ENCODE data around the gene PACS1. TPM values are rescaled to one million over a fixed set of nuclear protein-coding genes. Genes with fewer than 3 reads are reported as not detected.

The PACS1 gene
- total RNA-seq, 1 experiment from 2014 or later = 41.1 TPM

- ChIA-PET CTCF (no interaction called here), POLR2A (no interaction called here), RAD21 (ENCODE audit: low non-redundant PET in 1 of 2, low total read pairs in 2 of 2, uncharacterized antibody in 2 of 2, unreplicated experiment in 2 of 2) (no interaction called here)
- H2AFZ ChIP-seq (ENCODE audit: low read depth, low read length, poor library complexity, severe bottlenecking) = no peak overlapping the region
- H3K9ac ChIP-seq (ENCODE audit: low read length) = no peak overlapping the region
- H3K4me3 ChIP-seq (replicated peaks in 1 of 2; ENCODE audit: low read depth in 1 of 2, low read length in 2 of 2) = no peak overlapping the region
- H3K27me3 ChIP-seq (ENCODE audit: insufficient read depth, low read length) = no peaks in the 10 kb centered on the region
- no TSS peak for BruUV-seq (replicated peaks)
- H3K9me2 ChIP-seq (ENCODE audit: insufficient read depth) = no peaks in the 10 kb centered on the region
- H4K20me1 ChIP-seq (ENCODE audit: insufficient read depth) = no peaks in the 10 kb centered on the region
- H3K27ac ChIP-seq (ENCODE audit: low read depth, low read length) = no peak overlapping the region
- TF ChIP-seq ZBTB33 (IDR thresholded peaks at IDR 0.05; ENCODE audit: extremely low read depth, insufficient replicate concordance, low read length) (no peak), MAX (IDR thresholded peaks at IDR 0.05) (no peak), REST (IDR thresholded peaks at IDR 0.05; ENCODE audit: low read depth) (no peak), RAD21 (IDR thresholded peaks at IDR 0.05; ENCODE audit: low read depth) (no peak), CTCF (IDR thresholded peaks at IDR 0.05 in 2 of 3, conservative IDR thresholded peaks at IDR 0.05 in 1 of 3; ENCODE audit: borderline replicate concordance in 1 of 3, insufficient read depth in 1 of 3, low read depth in 2 of 3, low read length in 2 of 3) (no peak), FOSL1 (IDR thresholded peaks at IDR 0.05; ENCODE audit: low read depth) (no peak), YY1 (IDR thresholded peaks at IDR 0.05; ENCODE audit: extremely low read depth, insufficient replicate concordance, low read depth, low read length) (no peak), ZFX (IDR thresholded peaks at IDR 0.05) (no peak), EGR1 (IDR thresholded peaks at IDR 0.05; ENCODE audit: low read depth) (no peak), ELF1 (IDR thresholded peaks at IDR 0.05; ENCODE audit: borderline replicate concordance, low read depth) (no peak), EZH2phosphoT487 (IDR thresholded peaks at IDR 0.05; ENCODE audit: borderline replicate concordance) (no peak), EZH2 (IDR thresholded peaks at IDR 0.05) (no peak)
- ATAC-seq = no peak
- no peak overlapping the region for H3K4me2 ChIP-seq (ENCODE audit: low read length)
- intact Hi-C loops (cut with micrococcal nuclease) = no loop called here
- H3K79me2 ChIP-seq (ENCODE audit: insufficient read depth, low read length) = peaks cover 33% of the 10 kb centered on the region
- peaks cover under 1 to 4% of the 10 kb centered on the region in 2 experiments; a peak in 2 of 4 replicates for H3K36me3 ChIP-seq (ENCODE audit: control insufficient read depth in 1 of 2, insufficient read depth in 2 of 2, low read length in 2 of 2)
- DNase-seq (ENCODE audit: low read depth, low spot score) = no peak
- no peaks in the 10 kb centered on the region for H3K9me3 ChIP-seq (ENCODE audit: control insufficient read depth in 1 of 2, insufficient read depth in 1 of 2, low read depth in 1 of 2, low read length in 2 of 2)
- peaks cover 10 to 44% of the 10 kb centered on the region in 2 experiments for H3K4me1 ChIP-seq (ENCODE audit: control insufficient read depth in 1 of 2, insufficient read depth in 2 of 2, low read length in 2 of 2)
These were observed 3.6 kb downstream of the PACS1 start for GRCh38 chr11:66073669-66074068.

Measured in HCT116 (cell line).